AG04450 (cell line): ENCODE data around the gene ZMPSTE24. TPM values are rescaled to one million over a fixed set of nuclear protein-coding genes. Genes with fewer than 3 reads are reported as not detected.
"Not testable (repeated sequence)": the region's sequence is repeated elsewhere in the genome, so short reads cannot be mapped to it uniquely, and the experiment has no call there.

ENCODE experiments used
- CTCF ChIA-PET: fragments of 300-600, 350-600 bp; formaldehyde crosslinking; extraction: SDS; loops from one replicate; lab custom pipeline; 2022; ENCODE audit warnings: antibody characterized with exemption, inconsistent platforms; lab: Charles Lee
- POLR2A ChIA-PET: fragments of 350-600 bp; formaldehyde crosslinking; extraction: SDS; loops from one replicate; lab custom pipeline; 2021; ENCODE audit warnings: antibody characterized with exemption, inconsistent platforms; lab: Yijun Ruan, JAX
- DNase-seq: peaks from one replicate; pipeline ENCODE4 v3.0.0-alpha.2; 2011; ENCODE audit warnings: low read depth, low spot score
- H3K27ac ChIP-seq: one replicate; pipeline ENCODE4 v1.5.1; 2012; ENCODE audit warnings: low read depth, low read length, control low read depth
- H3K27me3 ChIP-seq: one replicate; pipeline ENCODE4 v1.6.0; 2012; ENCODE audit warnings: low read length; ENCODE audit not compliant: control insufficient read depth, insufficient read depth
- H3K4me3 ChIP-seq: 2 replicates; pipeline ENCODE4 v1.5.1; 2011; ENCODE audit warnings: mild to moderate bottlenecking, low read depth, low read length, control low read depth
- H3K9me3 ChIP-seq: 2 replicates; pipeline ENCODE4 v1.5.1; 2012; ENCODE audit warnings: low read length; ENCODE audit not compliant: control insufficient read depth, insufficient read depth
- polyA minus RNA-seq: library from RNA; depleted of rRNA, polyadenylated mRNA; stranded (reverse); fragments of >200 nt; gene quantifications from 2 replicates; pipeline ENCODE4 v1.2.3, GENCODE V29; 2011; rRNA and poly(A)+ RNA removed
- polyA plus RNA-seq: library from polyadenylated mRNA; depleted of rRNA; stranded (reverse); fragments of >200 nt; gene quantifications from 2 replicates; pipeline ENCODE4 v1.2.3, GENCODE V29; 2011; rRNA removed
- TF ChIP-seq, protein P1 (sequence below): IDR thresholded peaks from 2 replicates; pipeline ENCODE4 v1.5.1; 2011; ENCODE audit warnings: low read depth, low read length, control low read depth, inconsistent platforms

ZMPSTE24 gene
- polyA plus RNA-seq: 40.1 and 55.8 TPM in 2 replicates
- 19.6 and 34.3 TPM in 2 replicates for polyA minus RNA-seq

DNA sequence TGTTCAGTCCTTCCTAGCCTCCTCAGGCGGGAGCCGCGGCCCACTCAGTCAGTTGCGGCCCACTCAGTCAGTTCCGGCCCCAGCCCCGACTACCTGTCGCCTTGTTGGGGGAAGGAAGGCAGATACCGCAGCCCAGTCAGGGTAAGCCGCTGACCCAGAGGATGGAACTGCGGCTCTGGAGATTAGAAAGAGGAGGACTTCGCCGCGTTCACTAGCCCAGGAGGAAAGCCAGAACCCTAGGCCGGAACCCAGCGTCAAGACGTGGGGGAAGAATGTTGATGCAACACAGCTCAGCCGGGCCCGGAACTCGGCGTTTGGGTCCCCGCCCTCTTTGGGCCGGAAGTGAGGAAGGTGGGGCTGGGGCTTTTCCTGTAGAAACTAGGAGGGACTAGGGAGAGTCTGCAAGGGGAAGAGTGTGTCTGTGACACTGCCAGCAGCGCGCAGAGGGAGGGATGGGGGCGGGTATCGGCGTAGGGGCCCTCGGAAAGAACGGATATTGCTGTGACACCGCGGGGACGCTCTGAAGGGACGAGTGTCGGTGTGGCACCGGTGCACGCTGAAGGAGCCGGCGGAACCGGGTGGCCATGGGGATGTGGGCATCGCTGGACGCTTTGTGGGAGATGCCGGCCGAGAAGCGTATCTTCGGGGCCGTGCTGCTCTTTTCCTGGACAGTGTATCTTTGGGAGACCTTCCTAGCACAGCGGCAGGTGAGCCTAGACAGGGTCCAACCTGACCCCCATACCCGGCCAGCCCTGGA lies at the start of gene ZMPSTE24:
ZMPSTE24 (plus strand) TSS at position 549 of the 757 bp plus-strand sequence; CDS start at position 585, 36 bp downstream.
- Histone ChIP-seq H3K4me3 (peak within 1 kb of the TSS; percentile 99), H3K27me3 (no peaks in the 10 kb centered on the region), H3K27ac (peak within 1 kb of the TSS; percentile 99), H3K9me3 (no peaks in the 10 kb centered on the region; the same call in 1 of the 2 replicates)
- DNase-seq: peak; percentile 92
- TF ChIP-seq, protein P1, sequence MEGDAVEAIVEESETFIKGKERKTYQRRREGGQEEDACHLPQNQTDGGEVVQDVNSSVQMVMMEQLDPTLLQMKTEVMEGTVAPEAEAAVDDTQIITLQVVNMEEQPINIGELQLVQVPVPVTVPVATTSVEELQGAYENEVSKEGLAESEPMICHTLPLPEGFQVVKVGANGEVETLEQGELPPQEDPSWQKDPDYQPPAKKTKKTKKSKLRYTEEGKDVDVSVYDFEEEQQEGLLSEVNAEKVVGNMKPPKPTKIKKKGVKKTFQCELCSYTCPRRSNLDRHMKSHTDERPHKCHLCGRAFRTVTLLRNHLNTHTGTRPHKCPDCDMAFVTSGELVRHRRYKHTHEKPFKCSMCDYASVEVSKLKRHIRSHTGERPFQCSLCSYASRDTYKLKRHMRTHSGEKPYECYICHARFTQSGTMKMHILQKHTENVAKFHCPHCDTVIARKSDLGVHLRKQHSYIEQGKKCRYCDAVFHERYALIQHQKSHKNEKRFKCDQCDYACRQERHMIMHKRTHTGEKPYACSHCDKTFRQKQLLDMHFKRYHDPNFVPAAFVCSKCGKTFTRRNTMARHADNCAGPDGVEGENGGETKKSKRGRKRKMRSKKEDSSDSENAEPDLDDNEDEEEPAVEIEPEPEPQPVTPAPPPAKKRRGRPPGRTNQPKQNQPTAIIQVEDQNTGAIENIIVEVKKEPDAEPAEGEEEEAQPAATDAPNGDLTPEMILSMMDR: no peak
- ChIA-PET CTCF (interaction anchor here (0.7 to 2.7 kb wide), 4 partner anchors 57 to 114 kb away, joined by 3 to 10 read pairs (median 7); no protein-coding TSS in a partner anchor), POLR2A (interaction anchor here (0.5 to 1.4 kb wide), 10 partner anchors 14 to 201 kb away, joined by 3 to 8 read pairs (median 4); partner anchors contain the start of genes COL9A2 and RLF)

DNA sequence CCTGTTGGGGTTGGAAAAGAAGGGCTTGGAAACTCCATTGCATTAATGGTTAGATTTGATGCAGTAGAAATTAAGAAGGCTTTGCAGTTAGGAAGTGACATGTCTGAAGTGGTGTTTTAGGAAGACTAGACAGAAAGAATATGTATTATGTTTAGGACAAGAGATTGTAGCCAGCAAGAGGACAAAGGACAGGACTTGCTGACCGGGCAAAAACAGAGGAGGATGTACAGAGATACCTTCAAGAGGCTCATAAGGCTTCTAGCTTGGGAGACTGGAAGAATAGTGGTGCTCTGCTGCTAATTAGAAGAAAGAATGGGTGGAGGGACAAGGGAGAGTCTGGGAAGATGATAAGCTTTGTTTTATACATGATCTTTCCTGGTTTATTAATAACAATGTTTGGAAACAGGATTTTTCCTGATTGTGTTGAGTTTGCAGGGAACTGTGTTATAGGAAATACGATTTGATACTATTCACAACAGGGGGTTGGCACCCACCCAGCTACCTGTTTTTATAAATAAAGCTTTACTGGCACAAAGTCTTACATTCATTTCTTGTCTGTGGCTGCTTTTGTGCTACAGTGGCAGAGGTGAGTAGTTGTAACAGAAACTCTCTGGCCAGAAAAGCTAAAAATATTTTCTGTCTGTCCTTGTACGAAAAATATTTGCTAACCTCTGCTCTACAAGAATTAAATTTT lies 47.4 kb upstream of the ZMPSTE24 start:
- no peaks in the 10 kb centered on the region for H3K9me3 ChIP-seq
- DNase-seq: no peak
- no peak overlapping the region for H3K4me3 ChIP-seq
- H3K27ac ChIP-seq: no peak overlapping the region
- POLR2A ChIA-PET: interaction anchor here (0.6 kb wide), 1 partner anchor 61 kb away, joined by 3 read pairs; no protein-coding TSS in a partner anchor
- no peaks in the 10 kb centered on the region for H3K27me3 ChIP-seq
- TF ChIP-seq, protein P1: no peak
- CTCF ChIA-PET: interaction anchor here (0.7 to 1.1 kb wide), 3 partner anchors 28 to 67 kb away, joined by 3 to 4 read pairs (median 4); no protein-coding TSS in a partner anchor

DNA sequence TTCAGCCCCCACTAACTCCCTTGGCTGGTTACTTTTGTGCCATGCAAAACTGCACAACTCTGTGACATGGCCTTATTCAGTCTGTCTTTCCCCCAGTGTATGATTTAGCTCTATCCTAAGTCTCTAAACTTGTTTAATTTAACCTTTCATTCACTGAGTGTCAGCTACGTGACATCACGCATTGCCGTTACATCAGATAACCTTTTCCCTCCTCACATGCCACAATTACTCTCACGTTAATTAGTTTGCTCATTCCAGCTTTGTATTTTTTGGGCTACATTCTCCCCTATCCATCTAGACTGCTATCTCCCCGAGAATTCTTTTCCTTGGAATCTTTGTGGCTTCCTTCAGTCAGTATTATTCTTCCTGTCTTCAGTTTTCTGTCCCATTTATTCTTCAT lies 39.7 kb upstream of the ZMPSTE24 start:
- Histone ChIP-seq H3K27ac (no peak overlapping the region), H3K27me3 (no peaks in the 10 kb centered on the region), H3K4me3 (no peak overlapping the region), H3K9me3 (no peaks in the 10 kb centered on the region)
- DNase-seq: no peak
- TF ChIP-seq, protein P1: no peak
- ChIA-PET CTCF (no interaction called here), POLR2A (no interaction called here)

DNA sequence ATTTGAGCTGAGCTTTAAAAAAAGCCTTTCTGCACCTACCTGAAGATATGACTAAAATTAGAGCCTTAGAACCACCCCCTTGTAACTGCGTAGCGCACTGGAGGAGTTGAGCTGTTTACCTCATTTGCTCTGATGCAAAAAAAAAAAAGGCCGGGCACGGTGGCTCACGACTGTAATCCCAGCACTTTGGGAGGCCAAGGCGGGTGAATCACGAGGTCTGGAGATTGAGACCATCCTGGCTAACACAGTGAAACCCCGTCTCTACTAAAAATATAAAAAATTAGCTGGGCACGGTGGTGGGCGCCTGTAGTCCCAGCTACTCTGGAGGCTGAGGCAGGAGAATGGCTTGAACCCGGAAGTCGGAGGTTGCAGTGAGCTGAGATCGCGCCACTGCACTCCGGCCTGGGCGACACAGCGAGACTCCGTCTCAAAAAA lies 36.5 kb upstream of the ZMPSTE24 start:
- H3K4me3 ChIP-seq, H3K9me3 ChIP-seq, POLR2A ChIA-PET, H3K27ac ChIP-seq, H3K27me3 ChIP-seq, DNase-seq: not testable (repeated sequence)
- CTCF ChIA-PET: interaction anchor here (1.6 kb wide), 1 partner anchor 77 kb away, joined by 5 read pairs; no protein-coding TSS in a partner anchor

DNA sequence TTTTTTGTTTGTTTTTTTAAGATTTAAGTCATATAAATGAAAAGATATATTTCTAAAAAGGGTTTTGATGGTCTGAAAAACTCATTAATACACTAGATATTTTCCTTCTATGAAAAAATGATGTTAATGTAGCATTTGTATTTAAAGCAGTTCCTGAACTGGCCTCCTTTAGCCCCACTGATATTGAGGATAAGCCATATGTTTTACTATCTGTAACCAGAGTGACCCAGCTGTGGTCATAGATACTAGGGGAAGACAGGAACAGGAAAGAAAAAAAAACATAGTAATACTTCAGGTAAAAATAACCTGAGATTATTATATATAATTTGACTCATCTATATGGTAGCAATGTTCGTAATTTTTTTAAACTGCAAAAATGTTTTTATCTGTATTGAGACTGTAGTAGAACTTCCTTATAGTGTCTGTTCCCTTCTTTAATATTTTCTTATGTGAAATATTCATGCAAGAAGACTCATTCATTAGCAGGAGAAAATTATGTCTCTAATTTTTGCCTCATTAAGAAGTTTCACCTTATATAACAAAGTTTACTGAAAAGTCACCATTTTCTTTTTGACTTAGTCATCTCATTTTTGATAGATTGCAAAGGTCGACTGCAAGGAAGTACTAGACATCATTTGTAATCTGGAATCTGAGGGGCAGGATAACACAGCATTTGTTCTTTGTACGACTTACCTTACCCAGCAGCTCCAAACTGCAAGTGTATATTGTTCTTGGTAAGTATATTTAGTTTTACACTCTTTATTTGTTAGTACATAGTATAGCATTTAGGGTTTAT lies 35.9 kb upstream of the ZMPSTE24 start:
- no peak for DNase-seq
- POLR2A ChIA-PET: no interaction called here
- CTCF ChIA-PET: interaction anchor here (1.6 kb wide), 1 partner anchor 78 kb away, joined by 5 read pairs; no protein-coding TSS in a partner anchor
- H3K27me3 ChIP-seq: no peaks in the 10 kb centered on the region
- no peaks in the 10 kb centered on the region for H3K9me3 ChIP-seq
- no peak overlapping the region for H3K4me3 ChIP-seq
- TF ChIP-seq, protein P1: no peak
- no peak overlapping the region for H3K27ac ChIP-seq
